Urothelium cell line (cell line): Measurements from ENCODE around the gene INSYN2A.

Source experiments
- DNase-seq: peaks from one replicate; pipeline ENCODE4 v3.0.0; 2011; ENCODE audit warnings: low spot score, mixed read lengths
- FAIRE-seq: peaks from 2 replicates; lab custom pipeline; 2011; peaks lifted over from hg19 to GRCh38; lab: Jason Lieb, UNC

The INSYN2A gene

GRCh38 chr10:127195571-127196281, 665 bp downstream of the INSYN2A start:
- DNase-seq (no peak), FAIRE-seq (no peak)

- FAIRE-seq (no peak), DNase-seq (no peak)
These were observed 1.3 kb downstream of the INSYN2A start for GRCh38 chr10:127195041-127195506.

DNA sequence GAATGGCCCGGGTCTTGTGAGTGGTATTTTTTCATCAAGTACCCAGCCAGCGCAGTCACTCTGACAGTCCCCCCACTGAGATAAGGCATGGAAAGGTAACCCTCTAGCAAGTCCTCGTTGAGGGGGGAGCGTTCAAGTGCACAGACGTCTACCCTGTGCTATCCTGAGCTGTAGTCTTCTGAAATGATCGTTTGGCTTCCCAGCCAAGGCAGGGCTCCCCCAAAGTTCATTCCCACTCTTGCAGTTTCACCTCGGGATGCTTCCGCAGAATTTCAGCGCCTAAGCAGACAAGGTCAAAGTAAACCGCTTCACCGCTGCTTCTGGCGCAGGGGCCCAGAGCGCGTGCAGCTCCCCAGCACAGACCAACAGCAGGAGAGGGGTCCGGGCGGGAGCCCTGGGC, 1.8 kb downstream of the INSYN2A start:
- FAIRE-seq (no peak), DNase-seq (no peak)

GRCh38 chr10:127194111-127194510, 2.3 kb downstream of the INSYN2A start:
- FAIRE-seq (no peak), DNase-seq (no peak)

GRCh38 chr10:127193125-127193524, 3.3 kb downstream of the INSYN2A start:
- FAIRE-seq: no peak
- DNase-seq: no peak

DNA sequence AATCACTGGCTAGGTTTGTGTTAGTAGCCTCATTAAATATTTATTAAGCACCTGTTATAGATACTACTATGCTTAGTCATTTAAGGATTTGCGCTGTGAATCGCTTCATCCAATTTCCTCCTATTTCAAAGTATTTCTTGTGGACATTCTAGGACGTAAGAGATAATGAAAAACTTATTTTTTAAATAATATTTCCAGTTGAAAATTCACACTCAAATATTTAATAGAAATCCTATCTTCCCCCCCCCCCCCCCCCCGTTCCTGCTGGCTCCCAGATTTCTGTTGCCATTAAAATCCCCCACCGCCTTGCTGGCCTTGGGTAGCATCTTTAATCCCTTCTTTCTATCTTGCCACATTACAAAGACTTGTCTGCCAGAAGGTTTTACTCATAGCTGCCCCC, 6.0 kb downstream of the INSYN2A start:
- FAIRE-seq (no peak), DNase-seq (no peak)

DNA sequence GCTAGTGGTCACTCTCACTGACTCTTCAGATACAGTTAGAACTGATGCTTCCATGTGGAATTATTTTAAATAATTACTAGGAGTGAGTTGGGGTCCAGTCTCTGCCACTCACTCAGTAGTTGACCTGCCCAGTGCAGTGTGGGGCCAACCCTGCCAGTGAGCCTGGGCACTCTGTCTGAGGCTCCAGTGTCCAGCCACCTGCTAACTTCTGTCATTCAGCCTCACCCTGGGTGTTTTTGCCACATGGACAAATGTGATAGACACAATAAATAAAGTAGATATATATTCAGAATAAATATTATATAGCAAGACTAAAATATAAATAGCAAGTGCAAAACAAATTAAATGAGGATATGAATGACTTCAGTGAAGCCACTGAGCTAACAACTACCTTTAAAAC, 7.2 kb downstream of the INSYN2A start:
- FAIRE-seq (no peak), DNase-seq (no peak)

DNA sequence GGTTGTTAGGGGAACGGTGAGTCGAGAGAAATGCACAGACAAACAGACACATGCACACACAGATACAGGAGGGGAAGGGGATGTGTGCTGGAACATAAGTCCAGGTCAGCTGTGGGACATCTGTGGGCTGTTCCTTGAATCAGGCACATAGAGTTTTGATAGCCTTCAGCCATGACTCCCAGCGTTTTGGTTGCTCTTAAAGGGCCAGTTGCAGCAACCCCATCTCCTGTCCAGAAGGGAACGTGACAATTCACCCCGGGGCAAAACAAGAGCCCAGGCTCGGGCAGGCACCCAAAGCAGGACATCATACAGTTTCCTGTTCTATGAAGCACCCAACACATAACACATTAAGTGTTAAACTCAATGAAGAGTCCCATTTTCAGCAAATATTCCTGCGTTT, 9.6 kb downstream of the INSYN2A start:
- FAIRE-seq (no peak), DNase-seq (no peak)

- FAIRE-seq: no peak
- no peak for DNase-seq
These were observed 11.8 kb downstream of the INSYN2A start for GRCh38 chr10:127184582-127184981.

GRCh38 chr10:127182161-127182560, 14.2 kb downstream of the INSYN2A start:
- no peak for DNase-seq
- FAIRE-seq: no peak

DNA sequence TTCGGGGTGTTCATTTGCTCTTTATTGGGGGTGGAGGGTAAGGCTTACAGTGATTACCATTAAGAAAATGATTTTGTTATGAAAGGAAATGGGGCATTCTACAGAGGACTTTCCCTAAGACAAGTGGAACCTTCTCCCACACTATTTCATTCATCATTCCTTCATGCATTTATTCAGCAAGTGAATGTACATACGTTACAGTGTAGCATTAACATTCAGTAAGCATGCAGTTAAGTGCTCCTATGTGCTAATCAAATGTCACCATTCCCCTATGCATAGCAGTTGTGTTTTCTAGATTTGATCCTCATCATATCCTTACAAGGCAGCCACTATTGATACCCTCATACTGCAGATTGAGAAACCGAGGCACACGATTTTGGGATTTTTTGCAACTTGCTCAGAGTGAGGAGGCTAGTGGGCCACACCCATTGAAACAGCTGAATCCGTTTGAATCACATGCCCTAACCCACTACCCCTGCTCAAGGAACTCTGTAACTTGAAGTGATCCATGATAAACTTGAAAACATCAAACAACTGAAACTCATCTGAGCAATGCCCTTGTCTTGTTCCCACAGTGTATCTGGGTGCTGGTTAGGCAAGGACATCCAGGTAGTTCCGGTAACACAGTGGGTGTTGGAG, 16.7 kb downstream of the INSYN2A start:
- DNase-seq (no peak), FAIRE-seq (no peak)

DNA sequence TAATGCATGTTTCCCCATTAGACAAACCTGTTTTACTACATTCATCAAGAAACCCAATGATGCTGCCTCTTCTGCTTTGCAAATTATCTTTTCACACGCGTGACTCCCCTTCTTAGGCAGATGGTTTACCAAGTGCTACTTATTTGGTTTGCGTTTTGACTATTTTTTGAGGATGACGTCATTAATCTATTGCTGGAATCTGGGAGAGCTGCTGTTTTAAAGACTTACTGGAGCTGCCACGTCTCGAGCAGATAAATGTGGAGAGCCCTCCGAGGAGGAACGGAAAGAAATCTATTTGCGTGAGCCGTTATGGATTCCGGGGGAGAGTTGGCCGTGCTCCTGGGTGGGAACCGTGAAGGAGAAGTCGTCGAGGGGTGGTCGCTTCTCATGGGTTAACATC, 19.7 kb downstream of the INSYN2A start:
- FAIRE-seq: no peak
- no peak for DNase-seq

DNA sequence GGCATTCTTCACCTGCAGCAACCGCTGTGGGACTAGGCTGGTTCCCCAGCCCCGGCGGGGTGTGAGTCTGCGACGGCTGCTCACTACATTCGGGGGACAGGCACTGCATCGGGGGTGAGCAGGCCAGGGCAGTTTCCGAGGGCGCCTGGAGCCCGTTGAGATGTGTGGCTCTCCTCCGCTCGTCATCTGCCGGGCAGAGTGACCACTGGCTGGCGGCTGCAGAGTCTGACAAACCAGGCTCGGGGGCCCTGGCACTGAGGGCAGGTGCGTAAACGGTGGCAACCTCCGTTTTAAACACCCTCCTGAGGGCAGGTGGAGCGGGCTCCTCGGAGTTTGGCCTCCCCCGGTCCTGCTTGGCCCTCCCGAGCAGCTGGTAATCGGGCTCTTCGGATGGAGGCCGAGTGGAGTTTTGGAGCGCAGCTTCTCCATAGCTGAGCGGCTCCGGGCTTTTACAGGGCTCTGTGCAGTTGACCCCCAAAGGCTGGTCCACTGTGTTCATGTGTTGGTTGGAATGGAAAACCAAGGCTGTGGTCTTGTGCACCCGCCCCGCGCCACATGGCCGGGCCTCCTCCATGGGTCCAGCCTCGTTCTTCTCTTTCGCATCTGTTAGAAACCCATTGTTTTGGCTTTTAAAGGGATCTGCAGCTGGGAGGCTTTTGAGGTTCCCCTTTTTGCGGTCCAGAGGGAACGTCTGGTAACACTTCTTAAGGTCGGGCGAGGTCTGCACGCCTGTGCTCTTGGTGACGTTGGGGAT, 20.9 kb downstream of the INSYN2A start:
- FAIRE-seq (no peak), DNase-seq (no peak)

GRCh38 chr10:127174866-127175265, 21.5 kb downstream of the INSYN2A start:
- no peak for FAIRE-seq
- DNase-seq: no peak

DNA sequence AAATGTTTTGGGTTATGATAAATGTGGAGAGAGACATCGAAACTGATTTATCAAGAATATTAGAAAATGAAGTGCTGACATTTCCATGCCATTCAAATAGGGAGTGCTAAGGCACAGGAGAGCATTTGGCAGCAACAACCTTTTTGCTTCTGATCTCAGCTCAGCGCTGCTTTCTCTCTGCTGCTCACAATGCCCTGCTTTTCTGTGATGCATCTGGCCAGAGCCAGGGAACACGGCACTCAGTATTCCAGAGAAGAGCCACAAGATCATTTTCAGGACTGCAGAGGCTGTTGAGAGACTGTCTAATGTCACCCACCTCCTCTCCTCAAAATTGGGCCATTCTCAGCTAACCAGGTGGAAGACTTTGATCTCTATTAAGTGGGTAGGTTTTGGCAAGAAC, 28.1 kb downstream of the INSYN2A start:
- DNase-seq: no peak
- FAIRE-seq: no peak

GRCh38 chr10:127162841-127163240, 33.5 kb downstream of the INSYN2A start:
- FAIRE-seq (no peak), DNase-seq (no peak)

DNA sequence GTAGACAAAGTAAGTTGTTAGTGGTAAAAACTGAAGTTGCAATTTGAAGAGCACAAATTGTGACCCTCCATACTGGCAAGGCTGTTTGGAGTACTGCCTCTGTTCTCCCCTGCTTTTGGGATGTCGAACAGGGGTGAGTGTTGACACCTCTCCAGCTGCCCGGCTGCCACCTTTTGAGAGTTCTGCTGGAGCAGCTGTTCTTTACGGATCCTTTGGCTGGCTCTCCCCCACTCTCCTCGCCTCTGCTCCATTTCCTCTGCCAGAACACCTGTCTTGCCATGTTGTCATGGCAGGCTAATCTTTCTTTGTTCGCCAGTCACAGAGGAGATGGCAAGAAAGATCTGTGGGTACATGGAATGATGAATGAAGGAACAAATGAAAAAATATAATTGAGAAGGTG, 34.9 kb downstream of the INSYN2A start:
- no peak for DNase-seq

GRCh38 chr10:127159648-127160245, 36.6 kb downstream of the INSYN2A start:
- no peak for FAIRE-seq
- DNase-seq: no peak

More for the DNA sequence above, 34.9 kb downstream of the INSYN2A start:
- FAIRE-seq: no peak

- FAIRE-seq (no peak), DNase-seq (no peak)
These were observed 37.7 kb downstream of the INSYN2A start for GRCh38 chr10:127158662-127159061.

DNA sequence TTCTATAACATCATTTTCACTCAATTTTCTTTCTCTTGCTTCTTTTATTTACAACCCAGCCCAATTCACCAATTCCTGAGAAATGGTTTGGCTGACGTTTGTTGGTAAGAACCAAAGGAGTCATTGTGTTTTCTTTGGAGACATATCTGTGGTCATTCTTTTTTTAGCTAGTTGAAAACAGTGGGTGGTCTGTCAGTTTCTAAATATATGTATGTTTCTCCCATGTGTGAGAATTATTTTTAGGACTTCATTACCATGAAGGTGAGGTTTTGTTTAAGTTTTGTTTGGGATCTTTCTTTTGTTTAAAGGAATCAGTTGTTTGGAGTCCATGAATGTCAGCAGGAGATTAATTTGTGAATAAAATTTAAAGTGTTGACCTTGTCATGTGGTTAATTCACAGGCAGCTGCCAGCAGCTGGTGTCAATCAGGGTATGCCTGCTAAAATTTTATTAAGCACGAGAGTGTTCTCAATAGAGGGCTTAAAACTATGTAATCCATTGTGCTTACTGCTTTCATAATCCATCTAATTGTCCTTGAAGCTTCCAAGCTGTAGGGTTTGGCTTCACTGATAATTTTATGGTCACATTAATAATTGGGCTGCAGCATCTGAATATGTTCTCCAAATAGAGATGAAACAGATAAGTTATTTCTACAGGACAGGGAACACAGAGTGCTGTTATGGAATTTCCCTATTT, 38.7 kb downstream of the INSYN2A start:
- FAIRE-seq: no peak

GRCh38 chr10:127157089-127157488, 39.3 kb downstream of the INSYN2A start:
- no peak for FAIRE-seq
- DNase-seq: no peak

More for the DNA sequence above, 38.7 kb downstream of the INSYN2A start:
- no peak for DNase-seq
